GM12873 (cell line): ENCODE data around the gene ATF1.

Source experiments
- CTCF ChIP-seq: IDR thresholded peaks from 2 replicates; pipeline ENCODE4 v1.5.1; 2012; ENCODE audit warnings: low read depth, mild to moderate bottlenecking, moderate library complexity, low read length, control low read depth; ENCODE audit not compliant: insufficient read depth; ENCODE audit errors: missing control alignments

Gene ATF1

GRCh38 chr12:50859621-50860310 is 95.9 kb downstream of the ATF1 start:
- TF ChIP-seq CTCF, result no peak

- TF ChIP-seq CTCF, result no peak
Measured at GRCh38 chr12:50862316-50862715, 98.4 kb downstream of the ATF1 start.

GRCh38 chr12:50865266-50865665 is 101.4 kb downstream of the ATF1 start:
- TF ChIP-seq CTCF, result no peak
